ENCODE measurements around the gene CDKN1C.

- no peak for TF ChIP-seq TAF1 (IDR thresholded peaks at IDR 0.05; ENCODE audit: low read depth)
- no peak for TF ChIP-seq EGR1 (IDR thresholded peaks at IDR 0.05)
- no peak for TF ChIP-seq EP300 (IDR thresholded peaks at IDR 0.05; ENCODE audit: borderline replicate concordance)
- TF ChIP-seq RAD21 (IDR thresholded peaks at IDR 0.05; ENCODE audit: low read depth), result no peak
- TF ChIP-seq ZBTB7A (IDR thresholded peaks at IDR 0.05; ENCODE audit: low read depth), result no peak
- no peak for TF ChIP-seq NFIC (IDR thresholded peaks at IDR 0.05)
- TF ChIP-seq CEBPB (IDR thresholded peaks at IDR 0.05), result no peak
- TF ChIP-seq TCF12 (IDR thresholded peaks at IDR 0.05; ENCODE audit: low read depth), result no peak
- no peak for TF ChIP-seq MAX (IDR thresholded peaks at IDR 0.05)
- TF ChIP-seq TEAD4 (IDR thresholded peaks at IDR 0.05), result no peak
- TF ChIP-seq YY1 (IDR thresholded peaks at IDR 0.05; ENCODE audit: low read depth), result no peak
- no peak for TF ChIP-seq FOXM1 (IDR thresholded peaks at IDR 0.05; ENCODE audit: borderline replicate concordance, low read depth)
These were observed 39.1 kb downstream of the CDKN1C start for GRCh38 chr11:2846470-2846869.
